GM21390 (cell line): ENCODE measurements around the gene OR4K15.
"Not testable (repeated sequence)": the region's sequence is repeated elsewhere in the genome, so short reads cannot be mapped to it uniquely, and the experiment has no call there.

Experiments used
- ATAC-seq: cut with Tn5 transposase; IDR thresholded peaks from one replicate; pipeline ENCODE4 v1.9.1; 2021; ENCODE audit not compliant: unreplicated experiment

The OR4K15 gene, protein sequence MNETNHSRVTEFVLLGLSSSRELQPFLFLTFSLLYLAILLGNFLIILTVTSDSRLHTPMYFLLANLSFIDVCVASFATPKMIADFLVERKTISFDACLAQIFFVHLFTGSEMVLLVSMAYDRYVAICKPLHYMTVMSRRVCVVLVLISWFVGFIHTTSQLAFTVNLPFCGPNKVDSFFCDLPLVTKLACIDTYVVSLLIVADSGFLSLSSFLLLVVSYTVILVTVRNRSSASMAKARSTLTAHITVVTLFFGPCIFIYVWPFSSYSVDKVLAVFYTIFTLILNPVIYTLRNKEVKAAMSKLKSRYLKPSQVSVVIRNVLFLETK

DNA sequence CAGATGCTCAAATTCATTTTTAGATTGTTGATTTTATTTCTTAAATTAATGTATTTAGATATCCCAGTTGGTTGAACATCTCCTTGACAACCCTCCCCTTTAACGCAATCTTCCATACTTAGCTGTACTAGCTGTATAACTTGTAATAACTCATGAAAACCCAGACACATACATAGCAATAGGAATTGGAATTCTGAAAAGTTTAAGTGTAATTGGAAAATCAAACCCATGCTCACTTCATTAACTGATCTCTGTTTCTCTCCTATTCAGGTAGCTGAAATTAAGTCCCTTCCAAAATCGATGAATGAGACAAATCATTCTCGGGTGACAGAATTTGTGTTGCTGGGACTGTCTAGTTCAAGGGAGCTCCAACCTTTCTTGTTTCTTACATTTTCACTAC, at the start of gene OR4K15:
Gene OR4K15, plus strand, starts transcription at position 301 of the 400 bp plus-strand sequence. Its CDS starts 0 bp downstream, at position 301.
- no peak for ATAC-seq

DNA sequence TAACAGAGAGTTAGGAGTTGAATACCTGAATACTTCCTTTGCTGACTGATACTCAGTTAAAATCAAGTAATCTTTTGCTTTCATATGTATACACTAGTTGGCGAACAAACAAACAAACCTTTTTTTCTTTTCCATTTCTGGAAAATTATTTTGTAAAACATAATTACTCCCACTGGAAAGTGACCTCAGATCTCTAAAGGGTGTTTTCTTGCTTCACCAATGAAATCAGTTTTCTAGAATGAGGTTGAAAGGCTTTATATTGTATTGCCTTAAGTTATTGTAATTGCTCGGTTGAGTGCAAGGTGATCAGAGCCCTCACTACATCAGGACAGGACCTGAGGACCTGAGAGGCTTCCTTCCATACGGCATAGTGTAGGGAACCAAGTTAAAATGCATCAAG, 44.8 kb upstream of the OR4K15 start, which contains the start of gene OR4K1:
Gene OR4K1, plus strand, starts transcription at position 301 of the 400 bp plus-strand sequence. CDS start 4,750 bp downstream, outside the sequence.
- ATAC-seq = no peak

DNA sequence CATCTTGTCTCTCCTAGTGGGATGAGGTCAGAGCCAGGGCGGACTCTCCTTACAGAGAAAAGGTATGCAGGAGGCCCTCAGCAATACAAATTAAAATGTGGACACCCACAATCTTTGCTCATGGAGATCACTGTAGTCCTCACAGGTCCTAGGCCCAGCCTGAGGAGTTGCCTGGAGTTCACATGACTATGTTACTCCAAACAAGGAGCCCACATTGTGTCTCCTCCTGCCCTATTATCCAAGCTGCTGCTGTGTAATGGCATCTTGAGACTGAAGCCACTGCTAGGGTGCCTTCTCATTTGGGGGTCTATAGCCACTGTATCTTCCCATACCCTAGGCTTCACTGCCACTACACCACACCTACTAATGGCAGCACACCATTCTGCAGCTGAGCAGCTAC, 33.7 kb upstream of the OR4K15 start:
- no peak for ATAC-seq

DNA sequence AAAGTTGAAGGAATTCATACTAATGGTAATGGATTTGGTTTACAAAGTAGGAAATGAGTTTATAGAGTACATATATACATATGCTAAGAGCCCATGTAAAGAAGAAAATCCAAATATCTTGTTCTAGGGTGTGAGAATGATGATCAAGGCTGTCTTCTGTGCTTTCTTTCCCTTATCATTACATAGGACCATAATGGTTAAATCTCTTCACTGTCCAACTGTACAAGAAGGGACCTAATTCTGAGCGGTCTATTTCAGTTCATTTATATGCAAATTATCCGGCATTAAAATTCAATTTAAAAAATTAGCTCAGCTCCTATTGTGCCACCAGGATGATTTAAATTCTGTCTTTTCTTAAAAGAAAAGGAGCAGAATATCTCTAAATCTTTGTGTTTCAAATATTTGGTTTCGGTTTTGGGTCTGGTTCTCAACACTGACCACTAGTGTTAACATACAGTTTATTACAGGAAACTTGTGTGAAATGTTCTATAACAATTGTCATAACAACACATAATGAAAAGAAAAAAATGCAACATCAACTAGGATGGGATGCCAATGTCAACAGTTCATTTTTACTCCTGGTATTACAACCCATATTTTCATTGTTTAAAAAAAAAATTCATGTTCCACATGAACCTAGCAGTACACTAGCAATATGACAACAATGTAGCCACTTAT, 27.8 kb upstream of the OR4K15 start:
- no peak for ATAC-seq

DNA sequence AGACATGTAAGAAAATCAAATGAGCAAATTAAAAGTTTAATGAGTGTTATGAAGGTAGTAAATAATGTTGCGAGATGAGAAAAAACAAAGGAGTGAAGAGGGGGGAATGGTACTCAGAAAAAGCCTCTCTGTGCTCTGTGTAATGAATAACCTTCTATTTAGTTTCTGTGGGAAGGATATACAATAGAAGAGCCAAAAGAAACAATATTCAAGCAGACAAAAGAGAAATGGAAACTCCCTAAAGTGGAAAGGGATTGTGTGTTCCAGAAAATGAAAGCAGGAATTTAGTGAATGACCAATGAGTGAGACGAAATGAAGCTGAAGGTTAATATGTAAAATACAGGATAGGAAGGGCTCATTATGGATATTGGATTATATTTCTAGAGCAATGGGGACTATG, 26.2 kb upstream of the OR4K15 start:
- ATAC-seq = no peak

DNA sequence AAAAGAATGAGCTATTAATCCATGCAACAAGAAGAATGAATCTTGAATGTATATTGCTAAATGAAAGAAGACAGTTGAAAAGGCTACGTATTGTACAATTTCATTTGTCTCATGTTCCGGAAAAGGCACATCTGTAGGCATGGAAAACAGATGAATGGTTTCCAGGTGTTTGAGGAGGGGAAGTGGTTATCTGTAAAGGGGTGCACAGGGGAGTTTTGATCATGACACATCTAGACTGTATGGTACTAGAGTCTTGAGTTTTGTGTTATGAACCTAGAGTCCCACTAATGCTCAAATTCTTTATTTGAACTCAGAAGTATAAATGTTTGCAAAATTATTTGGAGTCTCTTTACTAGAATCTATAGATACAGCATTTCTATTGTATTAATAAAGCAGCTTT, 5.7 kb upstream of the OR4K15 start:
- not testable (repeated sequence) for ATAC-seq

DNA sequence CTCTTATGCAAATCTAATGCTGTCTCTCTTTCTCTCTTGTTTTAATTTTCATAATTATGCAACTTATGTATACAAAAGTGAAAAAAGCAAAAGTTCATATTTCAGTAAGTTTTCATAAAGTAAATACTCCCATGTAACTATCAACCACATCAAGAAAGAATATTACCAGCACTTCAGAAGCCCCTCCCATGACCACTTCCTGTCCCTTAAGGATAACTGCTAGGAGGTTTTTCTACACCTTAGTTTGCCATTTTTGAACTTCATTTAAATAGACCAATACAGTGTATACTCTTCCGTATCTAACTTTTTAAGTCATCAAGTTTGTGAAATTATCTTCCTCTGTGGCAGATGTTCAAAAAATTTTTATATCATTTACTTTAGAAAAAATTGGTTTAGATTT, 547 bp upstream of the OR4K15 start:
- ATAC-seq = no peak

DNA sequence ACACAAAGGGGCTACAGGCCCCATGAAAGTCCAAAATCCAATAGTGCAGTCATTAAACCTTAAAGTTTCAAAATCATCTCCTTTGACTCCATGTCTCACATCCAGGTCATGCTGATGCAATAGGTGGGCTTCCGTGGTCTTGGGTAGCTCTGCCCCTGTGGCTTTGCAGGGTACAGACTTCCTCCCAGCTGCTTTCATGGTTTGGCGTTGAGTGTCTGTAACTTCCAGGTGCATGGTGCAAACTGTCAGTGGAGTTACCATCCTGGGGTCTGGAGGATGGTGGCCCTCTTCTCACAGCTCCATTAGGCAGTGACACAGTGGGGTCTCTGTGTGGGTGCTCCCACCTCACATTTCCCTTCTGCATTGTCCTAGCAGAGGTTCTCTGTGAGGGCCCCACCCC, 18.0 kb downstream of the OR4K15 start:
- no peak for ATAC-seq

DNA sequence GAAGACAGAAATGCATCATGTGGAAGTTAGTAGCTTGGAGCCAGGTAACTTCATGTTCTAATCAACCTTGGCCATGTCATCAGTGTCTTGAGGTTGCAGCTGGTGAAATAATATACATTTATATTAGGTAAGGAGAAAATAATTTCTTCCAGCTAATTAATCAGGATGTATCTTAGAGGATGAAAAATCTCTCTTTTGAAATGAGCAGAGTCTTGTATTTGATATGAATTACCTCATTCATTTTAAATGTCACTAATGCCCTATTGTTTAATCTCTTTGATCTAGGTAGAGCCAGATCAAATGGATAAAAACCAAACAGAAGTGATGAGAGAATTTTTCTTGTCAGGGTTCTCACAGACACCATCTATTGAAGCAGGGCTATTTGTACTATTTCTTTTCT, 26.5 kb downstream of the OR4K15 start, which contains the start of gene OR4Q2:
Gene OR4Q2, plus strand, starts transcription at position 301 of the 400 bp plus-strand sequence.
- no peak for ATAC-seq

DNA sequence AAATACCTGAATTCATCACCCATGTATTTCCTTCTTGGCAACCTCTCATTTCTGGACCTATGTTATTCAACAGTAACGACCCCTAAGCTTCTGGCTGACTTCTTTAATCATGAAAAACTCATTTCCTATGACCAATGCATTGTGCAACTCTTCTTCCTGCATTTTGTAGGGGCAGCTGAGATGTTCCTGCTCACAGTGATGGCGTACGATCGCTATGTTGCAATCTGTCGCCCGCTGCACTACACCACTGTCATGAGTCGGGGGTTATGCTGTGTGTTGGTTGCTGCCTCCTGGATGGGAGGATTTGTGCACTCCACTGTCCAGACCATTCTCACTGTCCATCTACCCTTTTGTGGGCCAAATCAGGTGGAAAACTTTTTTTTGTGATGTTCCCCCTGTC, 26.9 kb downstream of the OR4K15 start:
- no peak for ATAC-seq

DNA sequence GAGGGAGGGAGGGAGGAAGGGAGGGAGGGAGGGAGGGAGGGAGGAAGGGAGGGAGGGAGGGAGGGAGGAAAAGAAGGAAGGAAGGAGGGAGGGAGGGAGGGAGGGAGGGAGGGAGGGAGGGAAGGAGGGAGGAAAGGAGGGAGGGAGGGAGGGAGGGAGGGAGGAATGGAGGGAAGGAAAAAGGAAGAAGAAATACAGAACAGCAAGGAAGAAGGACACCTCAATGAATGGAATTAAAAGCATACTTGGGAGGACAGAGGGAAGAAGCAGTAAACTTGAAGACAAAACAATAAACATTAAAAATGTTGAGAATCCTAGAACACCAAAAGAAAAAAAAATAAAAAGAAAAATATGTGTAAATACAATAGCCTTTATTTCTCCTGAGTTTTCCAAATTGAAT, 32.8 kb downstream of the OR4K15 start:
- no peak for ATAC-seq

DNA sequence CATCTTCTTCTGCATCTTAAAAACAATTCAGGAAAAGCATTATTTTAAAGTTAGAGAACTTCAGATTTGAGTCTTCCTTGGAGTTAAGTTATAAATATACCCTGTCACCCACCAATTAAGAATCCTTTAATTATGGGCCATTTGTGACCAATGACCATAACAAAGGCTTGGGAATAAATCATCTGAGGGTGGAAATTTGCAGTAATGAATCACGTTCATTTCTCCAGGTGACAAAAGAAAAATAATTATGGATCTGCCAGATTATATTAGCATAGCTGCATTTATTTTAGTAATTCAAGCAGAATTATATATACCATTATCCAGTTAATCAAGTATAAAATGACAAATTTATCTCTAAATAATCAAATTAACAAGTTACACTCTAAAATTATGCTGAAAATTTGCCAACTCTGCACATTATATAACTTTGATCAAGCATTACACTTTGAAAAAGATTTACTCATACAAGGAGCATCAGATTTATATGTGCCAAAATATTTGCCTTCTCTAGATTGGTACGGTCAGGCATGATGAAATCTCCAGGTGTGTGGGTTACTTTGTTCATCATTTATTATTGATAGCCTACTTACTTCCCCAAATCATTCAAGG, 44.0 kb downstream of the OR4K15 start, which contains the start of gene OR4K14:
Gene OR4K14, minus strand, starts transcription at position 51 of the 609 bp plus-strand sequence. CDS start 4,114 bp downstream, outside the sequence.
- ATAC-seq = no peak
